ENCODE measurements around the gene TNC.

Gene TNC

GRCh38 chr9:115111874-115112273 is 6.1 kb downstream of the TNC start:
- no peak for TF ChIP-seq CTCF (IDR thresholded peaks at IDR 0.05; ENCODE audit: low read depth, low read length)
- no peak for DNase-seq (ENCODE audit: extremely low read depth, low read depth)

- TF ChIP-seq CTCF (IDR thresholded peaks at IDR 0.05; ENCODE audit: low read depth, low read length) = no peak
- DNase-seq (ENCODE audit: extremely low read depth, low read depth) = no peak
Measured at GRCh38 chr9:115109486-115109885, 8.5 kb downstream of the TNC start.

GRCh38 chr9:115107701-115108100 is 10.3 kb downstream of the TNC start:
- DNase-seq (ENCODE audit: extremely low read depth, low read depth) = no peak
- TF ChIP-seq CTCF (IDR thresholded peaks at IDR 0.05; ENCODE audit: low read depth, low read length) = no peak

GRCh38 chr9:115106642-115107041 is 11.3 kb downstream of the TNC start:
- TF ChIP-seq CTCF (IDR thresholded peaks at IDR 0.05; ENCODE audit: low read depth, low read length) = no peak
- DNase-seq (ENCODE audit: extremely low read depth, low read depth) = no peak

- DNase-seq (ENCODE audit: extremely low read depth, low read depth) = no peak
- TF ChIP-seq CTCF (IDR thresholded peaks at IDR 0.05; ENCODE audit: low read depth, low read length) = no peak
Measured at GRCh38 chr9:115106001-115106400, 12.0 kb downstream of the TNC start.

GRCh38 chr9:115104908-115105307 is 13.0 kb downstream of the TNC start:
- no peak for TF ChIP-seq CTCF (IDR thresholded peaks at IDR 0.05; ENCODE audit: low read depth, low read length)
- DNase-seq (ENCODE audit: extremely low read depth, low read depth) = peak; percentile 56

- no peak for TF ChIP-seq CTCF (IDR thresholded peaks at IDR 0.05; ENCODE audit: low read depth, low read length)
Measured at GRCh38 chr9:115103746-115104477, 14.0 kb downstream of the TNC start.

More at GRCh38 chr9:115103746-115104477, 14.0 kb downstream of the TNC start:
- no peak for DNase-seq (ENCODE audit: extremely low read depth, low read depth)

Data from AG09319 (cell line).